HepG2 (cell line): ENCODE measurements around the gene SMPD3. TPM values are rescaled to one million over a fixed set of nuclear protein-coding genes. Genes with fewer than 3 reads are reported as not detected.

ENCODE experiments used
- ATAC-seq: fragments of 200-7000 bp; cut with Tn5 transposase; 3 replicates; pipeline ENCODE4 v1.9.1; 2020; ENCODE audit warnings: mild to moderate bottlenecking, moderate library complexity
- BruUV-seq: library from RNA; stranded (reverse); fragments of 400-500 nt; replicated peaks from 2 replicates; lab custom pipeline; 2021; lab: Mats Ljungman, UMichigan
- CTCF ChIA-PET: fragments of 300-600 bp; formaldehyde crosslinking; extraction: SDS; loops from one replicate; lab custom pipeline; 2021; ENCODE audit warnings: low total read pairs, inconsistent platforms, low intra/inter-chr PET ratio; lab: Yijun Ruan, JAX
- POLR2A ChIA-PET: fragments of 350-600 bp; sonication (Branson Sonifier 250); formaldehyde crosslinking; loops from one replicate; lab custom pipeline; 2020; ENCODE audit warnings: antibody characterized with exemption, inconsistent platforms; lab: Yijun Ruan, JAX
- DNase-seq: peaks from one replicate; pipeline ENCODE4 v3.0.0-alpha.2; 2015; ENCODE audit warnings: low spot score
- FAIRE-seq: peaks from 3 replicates; lab custom pipeline; 2011; peaks lifted over from hg19 to GRCh38; lab: Jason Lieb, UNC
- H2AFZ ChIP-seq: one replicate; pipeline ENCODE4 v1.6.1; 2011; ENCODE audit warnings: low read length, inconsistent platforms
- H3K27ac ChIP-seq: fragments of 300-600 bp; 3 replicates; pipeline ENCODE4 v1.8.0; 2011; ENCODE audit warnings: mixed run types, mild to moderate bottlenecking, mixed read lengths, low read length, inconsistent platforms; ENCODE audit not compliant: insufficient read depth; ENCODE audit errors: extremely low read length
- H3K27me3 ChIP-seq, 2 experiments: fragments of 200-600 bp in 1 of 2; 2 replicates in 1 of 2; 3 replicates in 1 of 2; pipeline versions ENCODE4 v1.6.0 to v1.8.0; 2011; ENCODE audit warnings: low read length in 2 of 2, mild to moderate bottlenecking in 2 of 2, moderate library complexity in 2 of 2, inconsistent platforms in 1 of 2; ENCODE audit not compliant: insufficient read depth in 2 of 2, control insufficient read depth in 1 of 2
- H3K36me3 ChIP-seq, 2 experiments: fragments of 200-600 bp in 1 of 2; replicated peaks in 1 of 2; 2 replicates in 1 of 2; 3 replicates in 1 of 2; pipeline versions ENCODE4 v1.5.1 to v1.8.0; 2011; ENCODE audit warnings: low read length in 2 of 2, inconsistent platforms in 1 of 2; ENCODE audit not compliant: insufficient read depth in 2 of 2, control insufficient read depth in 1 of 2
- H3K4me1 ChIP-seq: 2 replicates; pipeline ENCODE4 v1.5.1; 2012; ENCODE audit warnings: low read length, inconsistent platforms; ENCODE audit not compliant: insufficient read depth
- H3K4me2 ChIP-seq: 2 replicates; pipeline ENCODE4 v1.6.0; 2011; ENCODE audit warnings: low read depth, low read length, inconsistent platforms
- H3K4me3 ChIP-seq, 3 experiments: fragments of 200-600 bp in 1 of 3; sonication (generic), shearing (Covaris generic) in 1 of 3; replicated peaks in 1 of 3; 2 replicates each; pipeline ENCODE4 v1.5.1; 2011 to 2016; ENCODE audit warnings: low read length in 3 of 3, inconsistent platforms in 2 of 3, low read depth in 2 of 3, mild to moderate bottlenecking in 2 of 3, control low read depth in 1 of 3, mixed read lengths in 1 of 3; ENCODE audit not compliant: insufficient read depth in 1 of 3
- H3K79me2 ChIP-seq: one replicate; pipeline ENCODE4 v1.6.1; 2011; ENCODE audit warnings: low read length, inconsistent platforms; ENCODE audit not compliant: insufficient read depth
- H3K9ac ChIP-seq: 2 replicates; pipeline ENCODE4 v1.6.0; 2011; ENCODE audit warnings: mild to moderate bottlenecking, low read depth, low read length, inconsistent platforms; ENCODE audit not compliant: insufficient read depth
- H3K9me3 ChIP-seq: 2 replicates; pipeline ENCODE4 v1.5.1; 2012; ENCODE audit warnings: mild to moderate bottlenecking, low read length
- H4K20me1 ChIP-seq: 2 replicates; pipeline ENCODE4 v1.6.0; 2011; ENCODE audit warnings: inconsistent platforms, mild to moderate bottlenecking, low read length, moderate library complexity; ENCODE audit not compliant: insufficient read depth
- ARNT ChIP-seq: fragments of 450-650 bp; IDR thresholded peaks from 2 replicates; pipeline ENCODE4 v1.6.1; 2017
- BCL6 ChIP-seq: IDR thresholded peaks from 2 replicates; pipeline ENCODE4 v1.6.1; 2016; ENCODE audit warnings: missing genetic modification reagents, missing compliant biosample characterization
- CTCF ChIP-seq: sonication (generic); formaldehyde crosslinking; IDR thresholded peaks from 2 replicates; pipeline ENCODE4 v1.5.0; 2020; ENCODE audit warnings: mild to moderate bottlenecking, missing genetic modification reagents, moderate library complexity
- KAT2B ChIP-seq: fragments of 150-350 bp; IDR thresholded peaks from 2 replicates; pipeline ENCODE4 v1.6.1; 2014; ENCODE audit warnings: low read depth, low read length, borderline replicate concordance
- RAD21 ChIP-seq: fragments of 450-650 bp; formaldehyde crosslinking; IDR thresholded peaks from 2 replicates; pipeline ENCODE4 v1.5.0; 2020; ENCODE audit warnings: mild to moderate bottlenecking
- SMC3 ChIP-seq: IDR thresholded peaks from 2 replicates; pipeline ENCODE4 v1.6.1; 2011; ENCODE audit warnings: low read length, improper control_type of control experiment
- STAG1 ChIP-seq: sonication (generic); formaldehyde crosslinking; IDR thresholded peaks from 2 replicates; pipeline ENCODE4 v1.4.0; 2020; ENCODE audit warnings: missing genetic modification reagents
- TEAD3 ChIP-seq: optimal IDR thresholded peaks from 2 replicates; pipeline ENCODE3; 2016; ENCODE audit warnings: borderline replicate concordance
- ZNF124 ChIP-seq: sonication (generic); formaldehyde crosslinking; IDR thresholded peaks from 2 replicates; pipeline ENCODE4 v1.4.0; 2020; ENCODE audit warnings: missing genetic modification reagents
- ZNF460 ChIP-seq: sonication (generic); formaldehyde crosslinking; IDR thresholded peaks from 2 replicates; pipeline ENCODE4 v1.5.1; 2020; ENCODE audit warnings: missing genetic modification reagents, mild to moderate bottlenecking, borderline replicate concordance
- WGBS: methylation state at CpG from one replicate; pipeline ENCODE4 v1.1.6; 2017; ENCODE audit warnings: low lambda C conversion rate; 5-methylcytosine and 5-hydroxymethylcytosine counted together
- in situ Hi-C: cut with HindIII; loops from 2 replicates; pipeline ENCODE4 v1.10.0; 2017; ENCODE audit warnings: low pct_unique_long_range_greater_than_20kb; ENCODE audit not compliant: extremely low pct_ligation_motif_present
- intact Hi-C: fragments of 100-400 bp; cut with micrococcal nuclease; formaldehyde crosslinking; loops from one replicate; pipeline ENCODE4 v1.10.0; 2022; ENCODE audit not compliant: unreplicated experiment
- polyA plus RNA-seq, 8 experiments: library from polyadenylated mRNA; depleted of rRNA in 3 of 8; stranded (reverse) in 7 of 8; unstranded in 1 of 8; fragments of >200 nt; fragmentation: Illumina TruSeq in 4 of 8; extraction: Trizol in 4 of 8; gene quantifications; 2 replicates each; pipeline versions ENCODE4 v1.2.1 to v1.2.3, GENCODE V29; 2011 to 2016; ENCODE audit warnings: low read depth in 4 of 8, missing spikeins in 1 of 8, mixed read lengths in 1 of 8; ENCODE audit not compliant: insufficient read depth in 1 of 8
- total RNA-seq, 5 experiments: library from RNA; depleted of rRNA; stranded (reverse); fragments of >200 nt; fragmentation: Illumina TruSeq; extraction: Trizol; gene quantifications; 2 replicates each; pipeline ENCODE4 v1.2.3, GENCODE V29; 2016; ENCODE audit warnings: low read depth in 1 of 5
- TF ChIP-seq, protein P1 (sequence below), 2 experiments: sonication (generic) in 1 of 2; formaldehyde crosslinking in 1 of 2; IDR thresholded peaks; 2 replicates each; pipeline versions ENCODE4 v1.4.0 to v1.6.1; 2018 to 2020; ENCODE audit warnings: missing genetic modification reagents in 2 of 2, borderline replicate concordance in 1 of 2, low read depth in 1 of 2, mild to moderate bottlenecking in 1 of 2, missing biosample characterization in 1 of 2

The SMPD3 gene
- total and polyA plus RNA-seq, 2 of the 13 experiments (the other 11 are each of a cell fraction or from before 2014, with no cell fraction given) = 0.07 to 0.32 TPM

DNA sequence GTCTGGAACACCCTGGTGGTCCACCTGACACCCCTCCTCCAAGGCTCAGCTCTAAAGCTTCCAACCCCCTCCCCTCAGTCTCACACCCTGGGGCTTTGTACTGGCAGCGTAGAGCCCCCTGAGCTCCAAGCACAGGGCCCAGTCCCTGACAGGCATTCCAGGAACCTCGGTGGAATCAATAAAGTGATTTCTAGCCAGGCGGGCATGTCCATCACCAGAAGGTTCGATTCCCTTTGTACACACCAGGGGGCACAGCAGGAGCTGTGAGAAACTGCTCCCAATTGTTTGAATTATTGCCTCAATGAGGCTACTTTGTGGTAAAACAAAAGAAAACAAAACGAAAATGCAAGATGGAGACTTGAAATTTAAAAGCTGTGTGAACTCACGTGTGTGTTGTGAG, 51.8 kb downstream of the SMPD3 start:
- in situ Hi-C loops (loop anchor here (5.0 kb wide), 1 partner anchor 116 kb away; no protein-coding TSS in a partner anchor), intact Hi-C loops (loop anchor here (1.0 kb wide), 1 partner anchor 114 kb away; no protein-coding TSS in a partner anchor)
- ChIA-PET POLR2A (no interaction called here), CTCF (interaction anchor here (4.3 kb wide), 1 partner anchor 114 kb away, joined by 34 read pairs; no protein-coding TSS in a partner anchor)
- Histone ChIP-seq H3K36me3 (no peaks in the 10 kb centered on the region), H3K9me3 (no peaks in the 10 kb centered on the region), H4K20me1 (no peaks in the 10 kb centered on the region), H3K9ac (no peak overlapping the region), H3K79me2 (no peaks in the 10 kb centered on the region), H3K4me1 (no peaks in the 10 kb centered on the region), H3K4me3 (no peak overlapping the region), H3K27ac (no peak overlapping the region), H3K4me2 (no peak overlapping the region), H2AFZ (no peak overlapping the region), H3K27me3 (peaks cover 4 to 21% of the 10 kb centered on the region in 2 experiments)
- 9% methylated on average over 6 of the region's 6 CpGs for whole genome bisulfite sequencing
- BruUV-seq = no TSS peak
- peak; percentile 88 for ATAC-seq
- 0 out of 2 replicates have a peak, but pooled peaks have one; percentile 19 for TF ChIP-seq KAT2B
- peak; percentile 52 for TF ChIP-seq RAD21 (CRISPR knock-in tag)
- peak; percentile 71 for TF ChIP-seq SMC3
- no peak for TF ChIP-seq ZNF124 (CRISPR knock-in tag)
- TF ChIP-seq CTCF (CRISPR knock-in tag) = peak; percentile 60
- TF ChIP-seq ARNT = no peak
- peak; percentile 17 for TF ChIP-seq TEAD3
- TF ChIP-seq ZNF460 = no peak
- 0 out of 2 replicates have a peak, but pooled peaks have one; percentile 42 for TF ChIP-seq BCL6
- peak; percentile 57 for TF ChIP-seq STAG1 (CRISPR knock-in tag)
- TF ChIP-seq, protein P1, sequence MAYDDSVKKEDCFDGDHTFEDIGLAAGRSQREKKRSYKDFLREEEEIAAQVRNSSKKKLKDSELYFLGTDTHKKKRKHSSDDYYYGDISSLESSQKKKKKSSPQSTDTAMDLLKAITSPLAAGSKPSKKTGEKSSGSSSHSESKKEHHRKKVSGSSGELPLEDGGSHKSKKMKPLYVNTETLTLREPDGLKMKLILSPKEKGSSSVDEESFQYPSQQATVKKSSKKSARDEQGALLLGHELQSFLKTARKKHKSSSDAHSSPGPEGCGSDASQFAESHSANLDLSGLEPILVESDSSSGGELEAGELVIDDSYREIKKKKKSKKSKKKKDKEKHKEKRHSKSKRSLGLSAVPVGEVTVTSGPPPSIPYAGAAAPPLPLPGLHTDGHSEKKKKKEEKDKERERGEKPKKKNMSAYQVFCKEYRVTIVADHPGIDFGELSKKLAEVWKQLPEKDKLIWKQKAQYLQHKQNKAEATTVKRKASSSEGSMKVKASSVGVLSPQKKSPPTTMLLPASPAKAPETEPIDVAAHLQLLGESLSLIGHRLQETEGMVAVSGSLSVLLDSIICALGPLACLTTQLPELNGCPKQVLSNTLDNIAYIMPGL (CRISPR knock-in tag; IDR thresholded peaks at IDR 0.05; ENCODE audit: borderline replicate concordance in 1 of 2, low read depth in 1 of 2) = 0 out of 4 replicates have a peak, but pooled peaks of 1 of the 2 experiments have one; percentile 22
- DNase-seq = peak; percentile 54
- FAIRE-seq = peak; percentile 91
